Vagina (tissue), 2 donors: Measurements from ENCODE around the gene HIBCH. TPM values are rescaled to one million over a fixed set of nuclear protein-coding genes. Genes with fewer than 3 reads are reported as not detected.

Experiments
- DNase-seq, 2 donors: peaks; one replicate each; pipeline ENCODE4 v3.0.0-alpha.2; 2017; ENCODE audit errors: extremely low spot score in 2 of 2
- H3K27ac ChIP-seq: fragments of 200-600 bp; sonication (generic); one replicate; pipeline ENCODE4 v1.5.1; 2019
- H3K27me3 ChIP-seq: fragments of 200-600 bp; sonication (generic); one replicate; pipeline ENCODE4 v1.5.1; 2019
- H3K36me3 ChIP-seq, 2 donors: fragments of 200-600 bp; sonication (generic); one replicate each; pipeline ENCODE4 v1.5.1; 2017 to 2019
- H3K4me1 ChIP-seq: fragments of 200-600 bp; sonication (generic); one replicate; pipeline ENCODE4 v1.5.1; 2019
- H3K4me3 ChIP-seq, 2 donors: fragments of 200-600 bp; sonication (generic); 1 replicate in 1 of 2; 2 replicates in 1 of 2; pipeline ENCODE4 v1.5.1; 2016 to 2019
- H3K9me3 ChIP-seq: fragments of 200-600 bp; sonication (generic); one replicate; pipeline ENCODE4 v1.5.1; 2019
- POLR2A ChIP-seq, 2 donors: fragments of 450-650 bp; IDR thresholded peaks; one replicate each; pipeline ENCODE4 v1.6.1; 2017; ENCODE audit warnings: antibody characterized with exemption in 2 of 2, mild to moderate bottlenecking in 2 of 2, moderate library complexity in 2 of 2
- POLR2AphosphoS5 ChIP-seq, 2 donors: sonication (generic); formaldehyde crosslinking; IDR thresholded peaks; one replicate each; pipeline ENCODE4 v1.9.0; 2017; ENCODE audit warnings: antibody characterized with exemption in 2 of 2, mild to moderate bottlenecking in 2 of 2, low read depth in 1 of 2; ENCODE audit not compliant: insufficient read depth in 1 of 2
- intact Hi-C: fragments of 100-400 bp; cut with DNase I; formaldehyde crosslinking; loops from one replicate; pipeline ENCODE4 v1.15.1; 2023
- total RNA-seq: library from RNA; depleted of rRNA; stranded (reverse); fragments of >200 nt; gene quantifications from one replicate; pipeline ENCODE4 v1.2.3, GENCODE V29; 2016
- TF ChIP-seq, protein P1 (sequence below), 3 experiments: fragments of 450-650 bp in 2 of 3; fragments of 200-600 bp in 1 of 3; sonication (generic) in 1 of 3; IDR thresholded peaks; one replicate each; pipeline ENCODE4 v1.5.1; 2017 to 2019; ENCODE audit warnings: antibody characterized with exemption in 3 of 3, mild to moderate bottlenecking in 2 of 3, moderate library complexity in 2 of 3

HIBCH gene
- total RNA-seq, 1 donor from 2014 or later: 25.0 TPM

- Histone ChIP-seq H3K27ac (no peak overlapping the region), H3K27me3 (no peaks in the 10 kb centered on the region), H3K36me3 (no peaks in the 10 kb centered on the region), H3K4me1 (no peaks in the 10 kb centered on the region), H3K4me3 (no peak overlapping the region), H3K9me3 (no peaks in the 10 kb centered on the region)
- TF ChIP-seq POLR2AphosphoS5 (IDR thresholded peaks at IDR 0.05; ENCODE audit: insufficient read depth in 1 of 2, low read depth in 1 of 2): no peak
- TF ChIP-seq POLR2A (IDR thresholded peaks at IDR 0.05): no peak
- TF ChIP-seq, protein P1, sequence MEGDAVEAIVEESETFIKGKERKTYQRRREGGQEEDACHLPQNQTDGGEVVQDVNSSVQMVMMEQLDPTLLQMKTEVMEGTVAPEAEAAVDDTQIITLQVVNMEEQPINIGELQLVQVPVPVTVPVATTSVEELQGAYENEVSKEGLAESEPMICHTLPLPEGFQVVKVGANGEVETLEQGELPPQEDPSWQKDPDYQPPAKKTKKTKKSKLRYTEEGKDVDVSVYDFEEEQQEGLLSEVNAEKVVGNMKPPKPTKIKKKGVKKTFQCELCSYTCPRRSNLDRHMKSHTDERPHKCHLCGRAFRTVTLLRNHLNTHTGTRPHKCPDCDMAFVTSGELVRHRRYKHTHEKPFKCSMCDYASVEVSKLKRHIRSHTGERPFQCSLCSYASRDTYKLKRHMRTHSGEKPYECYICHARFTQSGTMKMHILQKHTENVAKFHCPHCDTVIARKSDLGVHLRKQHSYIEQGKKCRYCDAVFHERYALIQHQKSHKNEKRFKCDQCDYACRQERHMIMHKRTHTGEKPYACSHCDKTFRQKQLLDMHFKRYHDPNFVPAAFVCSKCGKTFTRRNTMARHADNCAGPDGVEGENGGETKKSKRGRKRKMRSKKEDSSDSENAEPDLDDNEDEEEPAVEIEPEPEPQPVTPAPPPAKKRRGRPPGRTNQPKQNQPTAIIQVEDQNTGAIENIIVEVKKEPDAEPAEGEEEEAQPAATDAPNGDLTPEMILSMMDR (IDR thresholded peaks at IDR 0.05): no peak
- intact Hi-C loops: no loop called here
- no peak for DNase-seq
Observed at GRCh38 chr2:190190507-190191162, 129.0 kb downstream of the HIBCH start.

GRCh38 chr2:190188289-190188688 is 131.3 kb downstream of the HIBCH start:
- intact Hi-C loops: no loop called here
- Histone ChIP-seq H3K27me3 (no peaks in the 10 kb centered on the region), H3K4me3 (no peak overlapping the region), H3K27ac (no peak overlapping the region), H3K36me3 (no peaks in the 10 kb centered on the region), H3K9me3 (no peaks in the 10 kb centered on the region), H3K4me1 (peaks cover 15% of the 10 kb centered on the region)
- DNase-seq: no peak
- TF ChIP-seq POLR2A (IDR thresholded peaks at IDR 0.05): no peak
- TF ChIP-seq POLR2AphosphoS5 (IDR thresholded peaks at IDR 0.05; ENCODE audit: insufficient read depth in 1 of 2, low read depth in 1 of 2): no peak
- TF ChIP-seq, protein P1 (IDR thresholded peaks at IDR 0.05): no peak

GRCh38 chr2:190186238-190186637 is 133.4 kb downstream of the HIBCH start:
- no peak for TF ChIP-seq POLR2A (IDR thresholded peaks at IDR 0.05)
- TF ChIP-seq POLR2AphosphoS5 (IDR thresholded peaks at IDR 0.05; ENCODE audit: insufficient read depth in 1 of 2, low read depth in 1 of 2): no peak
- H3K4me3 ChIP-seq: no peak overlapping the region
- no peak for DNase-seq
- intact Hi-C loops: no loop called here
- H3K36me3 ChIP-seq: no peaks in the 10 kb centered on the region
- H3K4me1 ChIP-seq: peaks cover 17% of the 10 kb centered on the region
- H3K27ac ChIP-seq: no peak overlapping the region
- no peaks in the 10 kb centered on the region for H3K27me3 ChIP-seq
- no peaks in the 10 kb centered on the region for H3K9me3 ChIP-seq

DNA sequence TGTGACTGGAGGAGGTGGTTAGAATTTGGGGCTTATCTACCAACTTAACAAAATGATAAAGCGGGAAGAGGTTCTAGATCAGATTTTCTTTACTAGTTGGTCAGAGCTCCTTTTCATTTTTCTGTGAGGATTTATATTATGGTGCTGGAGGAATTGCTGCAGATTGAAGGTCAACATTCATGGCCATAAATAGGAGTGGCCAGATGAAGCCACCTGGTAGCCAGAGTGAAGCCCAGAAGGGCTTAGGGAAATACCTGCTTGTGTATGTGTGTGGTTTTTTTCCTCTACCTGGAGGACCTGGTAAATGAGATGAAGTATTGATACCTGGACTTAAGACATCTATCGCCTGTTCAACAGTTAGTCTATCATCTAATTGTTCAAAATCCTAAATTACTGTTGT is 134.2 kb downstream of the HIBCH start:
- intact Hi-C loops: no loop called here
- Histone ChIP-seq H3K27ac (no peak overlapping the region), H3K4me3 (no peak overlapping the region), H3K36me3 (no peaks in the 10 kb centered on the region), H3K4me1 (peaks cover 17% of the 10 kb centered on the region), H3K9me3 (no peaks in the 10 kb centered on the region), H3K27me3 (no peaks in the 10 kb centered on the region)
- no peak for DNase-seq
- TF ChIP-seq, protein P1 (IDR thresholded peaks at IDR 0.05): no peak
- TF ChIP-seq POLR2AphosphoS5 (IDR thresholded peaks at IDR 0.05; ENCODE audit: insufficient read depth in 1 of 2, low read depth in 1 of 2) (no peak), POLR2A (IDR thresholded peaks at IDR 0.05) (no peak)

DNA sequence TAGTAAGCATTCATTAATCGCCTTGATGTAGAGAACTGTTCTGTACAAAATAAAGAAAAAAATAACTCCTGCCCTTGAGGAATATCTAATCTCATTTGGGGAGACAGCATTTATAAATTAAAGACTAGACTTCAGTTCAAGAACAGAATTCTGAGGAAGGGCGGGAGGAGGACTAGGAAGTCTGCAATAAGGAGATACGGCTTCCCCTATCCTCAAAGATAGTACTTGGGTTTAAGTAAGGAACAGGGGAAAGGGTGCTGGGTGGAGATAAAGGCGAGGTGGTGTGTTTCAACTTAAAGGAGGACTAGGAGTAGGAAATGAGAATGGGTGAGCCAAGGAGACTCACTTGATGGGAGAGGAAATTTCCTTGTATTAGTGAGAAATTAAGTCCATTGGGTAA is 135.2 kb downstream of the HIBCH start:
- intact Hi-C loops: no loop called here
- Histone ChIP-seq H3K27ac (peak overlapping the region; percentile 56), H3K4me3 (no peak overlapping the region), H3K9me3 (no peaks in the 10 kb centered on the region), H3K27me3 (no peaks in the 10 kb centered on the region), H3K36me3 (no peaks in the 10 kb centered on the region), H3K4me1 (peaks cover 26% of the 10 kb centered on the region)
- no peak for TF ChIP-seq POLR2A (IDR thresholded peaks at IDR 0.05)
- TF ChIP-seq POLR2AphosphoS5 (IDR thresholded peaks at IDR 0.05; ENCODE audit: insufficient read depth in 1 of 2, low read depth in 1 of 2): no peak
- TF ChIP-seq, protein P1 (IDR thresholded peaks at IDR 0.05): no peak
- DNase-seq: no peak
